OCI-LY3 (cell line): Measurements from ENCODE around the gene NOS1AP.

ENCODE experiments used
- H2AFZ ChIP-seq: fragments of 200-600, 300-600 bp; shearing (Covaris generic); 2 replicates; pipeline ENCODE4 v1.6.0; 2014; ENCODE audit warnings: antibody characterized with exemption, low read depth, low read length
- H3K27ac ChIP-seq: fragments of 200-600, 300-600 bp; sonication (generic); 2 replicates; pipeline ENCODE4 v1.5.1; 2014; ENCODE audit warnings: mild to moderate bottlenecking, low read length, moderate library complexity, mixed read lengths
- H3K27me3 ChIP-seq: fragments of 200-600, 300-600 bp; sonication (generic); 2 replicates; pipeline ENCODE4 v1.6.1; 2014; ENCODE audit warnings: low read depth, low read length, mixed read lengths
- H3K36me3 ChIP-seq: fragments of 200-600, 300-600 bp; sonication (generic); replicated peaks from 2 replicates; pipeline ENCODE3; 2014; ENCODE audit warnings: low read depth, low read length, mixed read lengths
- H3K4me1 ChIP-seq: fragments of 300-600, 200-600 bp; sonication (generic); 2 replicates; pipeline ENCODE4 v1.6.1; 2014; ENCODE audit warnings: low read length, mixed read lengths
- H3K4me2 ChIP-seq: fragments of 200-600, 300-600 bp; sonication (generic); 2 replicates; pipeline ENCODE4 v1.6.1; 2014; ENCODE audit warnings: low read length, mixed read lengths
- H3K4me3 ChIP-seq: fragments of 300-600, 200-600 bp; sonication (generic); 2 replicates; pipeline ENCODE4 v1.5.1; 2014; ENCODE audit warnings: antibody characterized with exemption, mild to moderate bottlenecking, low read length, moderate library complexity
- H3K79me2 ChIP-seq: fragments of 300-600, 200-600 bp; shearing (Covaris generic); 2 replicates; pipeline ENCODE4 v1.6.1; 2014; ENCODE audit warnings: mild to moderate bottlenecking, low read length, mixed read lengths
- H3K9ac ChIP-seq: fragments of 300-600, 200-600 bp; shearing (Covaris generic); 2 replicates; pipeline ENCODE4 v1.6.0; 2014; ENCODE audit warnings: mild to moderate bottlenecking, low read length, moderate library complexity
- H3K9me3 ChIP-seq: fragments of 200-600, 300-600 bp; shearing (Covaris generic); 2 replicates; pipeline ENCODE4 v1.6.1; 2014; ENCODE audit warnings: low read length, mixed read lengths; ENCODE audit not compliant: insufficient read depth
- H4K20me1 ChIP-seq: fragments of 200-600, 300-600 bp; sonication (generic); 2 replicates; pipeline ENCODE4 v1.6.1; 2016; ENCODE audit warnings: low read length, mixed read lengths; ENCODE audit not compliant: insufficient read depth
- EZH2phosphoT487 ChIP-seq: fragments of 200-600 bp; shearing (Covaris generic); IDR thresholded peaks from 2 replicates; pipeline ENCODE4 v1.6.1; 2018; ENCODE audit warnings: antibody characterized with exemption, mixed run types, low read depth
- TF ChIP-seq, protein P1 (sequence below): fragments of 200-600, 300-600 bp; sonication (generic); IDR thresholded peaks from 2 replicates; pipeline ENCODE4 v1.5.1; 2014; ENCODE audit warnings: antibody characterized with exemption, low read length, low read depth

Gene NOS1AP

DNA sequence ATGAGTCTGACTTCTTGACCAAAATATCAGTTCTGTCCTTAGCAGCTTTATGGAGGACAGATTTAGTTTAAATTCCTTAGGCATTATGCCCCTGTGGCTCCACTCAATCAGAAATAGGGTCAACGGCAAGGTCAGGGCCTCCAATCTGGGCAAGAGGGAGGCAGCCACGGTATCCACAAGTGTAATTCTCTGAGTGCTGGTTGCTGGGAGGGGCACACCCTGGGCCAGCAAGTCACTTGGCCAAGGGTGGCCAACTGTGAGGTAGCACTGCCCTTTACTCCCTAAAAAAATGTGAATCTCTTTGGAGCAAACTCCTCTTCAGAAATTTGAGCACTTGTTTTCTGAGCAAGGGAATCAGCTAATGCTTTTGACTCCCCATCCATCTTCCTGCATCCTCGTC, 294.3 kb downstream of the NOS1AP start:
- H3K4me1 ChIP-seq, result peaks cover 12% of the 10 kb centered on the region
- no peaks in the 10 kb centered on the region for H3K9me3 ChIP-seq
- H3K4me3 ChIP-seq, result no peak overlapping the region
- H2AFZ ChIP-seq, result no peak overlapping the region
- no peak overlapping the region for H3K27ac ChIP-seq
- H3K27me3 ChIP-seq, result peaks cover 90% of the 10 kb centered on the region
- H3K4me2 ChIP-seq, result no peak overlapping the region
- H3K79me2 ChIP-seq, result no peaks in the 10 kb centered on the region
- TF ChIP-seq EZH2phosphoT487, result no peak
- TF ChIP-seq, protein P1, sequence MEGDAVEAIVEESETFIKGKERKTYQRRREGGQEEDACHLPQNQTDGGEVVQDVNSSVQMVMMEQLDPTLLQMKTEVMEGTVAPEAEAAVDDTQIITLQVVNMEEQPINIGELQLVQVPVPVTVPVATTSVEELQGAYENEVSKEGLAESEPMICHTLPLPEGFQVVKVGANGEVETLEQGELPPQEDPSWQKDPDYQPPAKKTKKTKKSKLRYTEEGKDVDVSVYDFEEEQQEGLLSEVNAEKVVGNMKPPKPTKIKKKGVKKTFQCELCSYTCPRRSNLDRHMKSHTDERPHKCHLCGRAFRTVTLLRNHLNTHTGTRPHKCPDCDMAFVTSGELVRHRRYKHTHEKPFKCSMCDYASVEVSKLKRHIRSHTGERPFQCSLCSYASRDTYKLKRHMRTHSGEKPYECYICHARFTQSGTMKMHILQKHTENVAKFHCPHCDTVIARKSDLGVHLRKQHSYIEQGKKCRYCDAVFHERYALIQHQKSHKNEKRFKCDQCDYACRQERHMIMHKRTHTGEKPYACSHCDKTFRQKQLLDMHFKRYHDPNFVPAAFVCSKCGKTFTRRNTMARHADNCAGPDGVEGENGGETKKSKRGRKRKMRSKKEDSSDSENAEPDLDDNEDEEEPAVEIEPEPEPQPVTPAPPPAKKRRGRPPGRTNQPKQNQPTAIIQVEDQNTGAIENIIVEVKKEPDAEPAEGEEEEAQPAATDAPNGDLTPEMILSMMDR, result no peak
- peaks cover 42% of the 10 kb centered on the region for H4K20me1 ChIP-seq
- no peak overlapping the region for H3K9ac ChIP-seq
- H3K36me3 ChIP-seq, result no peaks in the 10 kb centered on the region

DNA sequence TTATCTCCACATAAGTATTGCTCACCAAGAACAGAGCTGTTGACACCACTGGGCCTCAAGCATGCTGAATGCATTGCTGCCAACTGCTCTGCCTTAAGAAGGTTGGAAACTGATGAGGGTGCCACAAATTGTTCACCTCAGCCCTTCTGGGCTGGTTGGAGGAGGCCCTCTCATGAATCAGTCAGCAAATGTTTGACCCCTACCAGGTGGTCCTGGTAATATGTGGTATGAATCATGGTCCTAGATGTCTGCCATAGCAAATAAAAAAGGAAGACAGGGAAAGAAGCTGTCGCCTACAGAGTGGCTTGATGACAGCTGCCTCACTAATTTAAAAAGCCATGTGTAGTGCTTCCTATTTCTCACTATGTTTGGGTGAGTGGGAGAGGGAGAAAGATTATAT, 295.0 kb downstream of the NOS1AP start:
- Histone ChIP-seq H3K9me3 (no peaks in the 10 kb centered on the region), H2AFZ (no peak overlapping the region), H3K4me1 (peaks cover 12% of the 10 kb centered on the region), H4K20me1 (peaks cover 42% of the 10 kb centered on the region), H3K4me3 (no peak overlapping the region), H3K79me2 (no peaks in the 10 kb centered on the region), H3K27me3 (peaks cover 90% of the 10 kb centered on the region), H3K9ac (no peak overlapping the region), H3K27ac (no peak overlapping the region), H3K4me2 (no peak overlapping the region), H3K36me3 (no peaks in the 10 kb centered on the region)
- TF ChIP-seq, protein P1, result no peak
- TF ChIP-seq EZH2phosphoT487, result no peak

DNA sequence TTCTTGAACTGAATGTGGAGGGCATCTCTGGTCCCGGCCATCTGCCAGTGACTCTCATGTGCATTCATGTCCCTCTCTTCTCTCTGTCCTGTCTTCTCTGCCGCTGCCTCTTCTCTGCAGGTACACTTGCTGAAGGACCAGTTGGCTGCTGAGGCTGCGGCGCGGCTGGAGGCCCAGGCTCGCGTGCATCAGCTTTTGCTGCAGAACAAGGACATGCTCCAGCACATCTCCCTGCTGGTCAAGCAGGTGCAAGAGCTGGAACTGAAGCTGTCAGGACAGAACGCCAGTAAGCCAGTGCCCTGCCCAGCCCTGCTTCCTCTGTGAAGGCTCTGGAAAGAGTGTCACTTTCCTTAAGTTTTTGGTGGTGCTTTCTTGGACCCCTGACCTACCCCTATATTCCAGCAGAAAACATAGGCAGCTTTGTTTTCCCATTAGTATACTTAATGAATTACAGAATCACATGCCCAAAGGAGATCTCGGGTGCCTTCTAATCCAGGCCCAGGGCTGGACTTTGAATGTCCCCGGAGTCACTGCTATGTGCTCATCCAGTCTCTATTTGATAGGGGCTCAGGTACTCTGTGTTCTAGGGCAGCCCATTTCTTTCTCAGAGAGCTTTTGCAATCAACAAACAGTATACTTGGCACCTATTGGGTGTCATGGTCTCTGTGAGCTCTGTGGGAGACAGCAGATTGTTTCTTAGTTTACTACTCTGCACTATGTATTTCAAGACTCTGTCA, 296.0 kb downstream of the NOS1AP start:
- Histone ChIP-seq H3K4me1 (peaks cover 12% of the 10 kb centered on the region), H3K4me2 (no peak overlapping the region), H3K36me3 (no peaks in the 10 kb centered on the region), H3K9me3 (no peaks in the 10 kb centered on the region), H3K9ac (no peak overlapping the region), H3K27me3 (peaks cover 90% of the 10 kb centered on the region), H3K79me2 (no peaks in the 10 kb centered on the region), H2AFZ (no peak overlapping the region), H3K4me3 (no peak overlapping the region), H3K27ac (no peak overlapping the region), H4K20me1 (peaks cover 33% of the 10 kb centered on the region)
- TF ChIP-seq, protein P1, result no peak
- TF ChIP-seq EZH2phosphoT487, result no peak

DNA sequence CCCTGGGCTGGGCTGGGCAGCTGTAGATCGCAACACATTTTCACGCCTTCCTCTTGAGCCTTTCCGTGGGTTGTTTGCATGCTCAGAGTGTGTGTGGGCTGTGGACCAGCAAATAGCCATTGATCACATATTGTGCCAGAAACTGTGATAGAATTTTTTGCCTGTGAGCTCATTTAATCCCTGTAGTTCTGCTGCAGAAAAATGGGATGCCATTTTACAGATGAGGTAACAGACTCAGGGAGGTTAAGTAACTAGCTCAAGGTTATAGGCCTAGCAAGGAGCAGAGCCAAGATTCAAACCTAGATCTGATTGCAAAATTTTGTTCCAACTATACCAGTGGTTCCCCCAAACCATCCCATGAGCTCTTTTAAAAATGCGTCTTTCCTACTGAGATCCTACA, 296.7 kb downstream of the NOS1AP start:
- Histone ChIP-seq H3K9ac (no peak overlapping the region), H3K79me2 (no peaks in the 10 kb centered on the region), H3K27me3 (peaks cover 87% of the 10 kb centered on the region), H4K20me1 (peaks cover 26% of the 10 kb centered on the region), H3K4me2 (no peak overlapping the region), H3K9me3 (no peaks in the 10 kb centered on the region), H3K27ac (no peak overlapping the region), H3K4me1 (peaks cover 10% of the 10 kb centered on the region), H3K36me3 (no peaks in the 10 kb centered on the region), H2AFZ (no peak overlapping the region), H3K4me3 (no peak overlapping the region)
- TF ChIP-seq, protein P1, result no peak
- no peak for TF ChIP-seq EZH2phosphoT487
